ENCODE results near the gene BRD3OS.

DNA sequence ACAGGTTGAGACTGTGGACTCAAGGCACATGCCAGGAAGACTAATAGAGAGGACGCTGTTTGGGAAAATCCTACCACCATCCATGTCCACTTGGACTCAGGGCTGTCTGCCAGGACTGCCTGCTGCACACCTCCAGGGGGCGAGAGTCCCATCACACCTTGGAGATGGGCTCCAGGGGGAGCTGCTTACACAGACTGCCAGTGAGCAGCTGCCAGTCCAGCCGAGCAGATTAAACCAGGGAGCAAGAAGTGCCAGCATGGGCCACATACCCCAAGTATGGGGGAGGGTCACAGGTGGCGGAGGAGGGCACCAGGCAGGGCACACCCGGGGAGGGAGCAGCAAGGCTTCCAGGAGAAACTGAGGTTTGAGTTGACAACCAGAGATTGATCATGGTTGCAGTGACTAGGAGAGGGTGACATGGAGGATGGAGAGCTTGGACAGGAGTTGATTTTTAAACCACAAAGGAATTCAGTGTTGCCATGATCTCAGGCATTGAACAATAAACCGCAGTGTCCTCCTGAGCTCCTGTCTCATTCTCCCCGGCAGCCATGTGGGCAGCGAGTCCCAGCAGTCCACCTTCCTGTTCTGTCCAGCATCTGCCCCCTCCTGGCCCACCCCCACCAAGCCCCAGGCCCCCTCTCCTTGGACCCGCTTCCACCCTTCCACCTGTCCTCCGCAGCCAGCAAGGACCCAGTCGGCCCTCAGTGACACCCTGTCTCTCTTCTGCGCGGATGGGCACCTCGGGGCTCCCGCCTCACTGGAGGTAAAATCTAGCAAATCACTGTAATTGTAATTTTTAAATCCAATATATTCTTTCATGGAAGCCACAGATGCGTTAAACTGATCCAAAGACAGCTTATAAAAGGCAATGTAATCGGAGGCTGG, 30.0 kb upstream of the BRD3OS start:
- TF ChIP-seq CTCF (conservative IDR thresholded peaks at IDR 0.05; ENCODE audit: low read depth, low read length) (no peak), EZH2 (IDR thresholded peaks at IDR 0.05; ENCODE audit: low read length, unreplicated experiment) (no peak)
